T-cell (primary cell): ENCODE results near the gene GNAO1. TPM values are rescaled to one million over a fixed set of nuclear protein-coding genes. Genes with fewer than 3 reads are reported as not detected.

Experiments
- ATAC-seq, 4 experiments: fragments of 200-7000 bp in 3 of 4; fragments of 150-1000 bp in 1 of 4; cut with Tn5 transposase; replicated peaks in 1 of 4; 1 replicate in 3 of 4; 2 replicates in 1 of 4; pipeline ENCODE4 v1.10.0; 2021; ENCODE audit warnings: moderate library complexity in 3 of 4, mild to moderate bottlenecking in 2 of 4, moderate number of reproducible peaks in 1 of 4
- CTCF ChIA-PET, 2 donors: fragments of 300-600 bp; sonication (Branson Sonifier 250); formaldehyde crosslinking; loops; one replicate each; lab custom pipeline; 2022; ENCODE audit warnings: antibody characterized with exemption in 2 of 2; lab: Charles Lee
- POLR2A ChIA-PET, 2 donors: fragments of 300-600 bp; sonication (Branson Sonifier 250); formaldehyde crosslinking; loops; one replicate each; lab custom pipeline; 2022; ENCODE audit warnings: antibody characterized with exemption in 2 of 2; lab: Charles Lee
- DNase-seq, 35 experiments: peaks; one replicate each; pipeline versions ENCODE4 v3.0.0 to v3.0.0-alpha.2; 2013 to 2023
- H3K27ac ChIP-seq: one replicate; pipeline ENCODE4 v1.5.1; 2013; ENCODE audit warnings: low read length
- H3K27me3 ChIP-seq, 2 experiments: replicated peaks in 1 of 2; 1 replicate in 1 of 2; 2 replicates in 1 of 2; pipeline versions ENCODE4 v1.6.1 to v1.7.0; 2013; ENCODE audit warnings: low read length in 1 of 2, mixed read lengths in 1 of 2; ENCODE audit not compliant: control insufficient read depth in 2 of 2, insufficient read depth in 2 of 2; ENCODE audit errors: extremely low read depth in 1 of 2
- H3K36me3 ChIP-seq, 2 donors: 1 replicate in 1 of 2; 2 replicates in 1 of 2; pipeline versions ENCODE4 v1.6.1 to v1.7.0; 2013; ENCODE audit warnings: low read length in 1 of 2; ENCODE audit not compliant: control insufficient read depth in 2 of 2, insufficient read depth in 1 of 2; ENCODE audit errors: extremely low read depth in 1 of 2
- H3K4me1 ChIP-seq, 2 experiments: 1 replicate in 1 of 2; 2 replicates in 1 of 2; pipeline versions ENCODE4 v1.6.1 to v1.7.0; 2013; ENCODE audit warnings: low read length in 2 of 2, mixed read lengths in 1 of 2; ENCODE audit not compliant: insufficient read depth in 2 of 2, control insufficient read depth in 1 of 2; ENCODE audit errors: extremely low read depth in 1 of 2
- H3K4me3 ChIP-seq, 2 donors: 1 replicate in 1 of 2; 2 replicates in 1 of 2; pipeline versions ENCODE4 v1.5.1 to v1.7.0; 2013; ENCODE audit warnings: mild to moderate bottlenecking in 2 of 2, low read length in 1 of 2, moderate library complexity in 1 of 2; ENCODE audit not compliant: control insufficient read depth in 1 of 2; ENCODE audit errors: extremely low read depth in 1 of 2
- H3K9me3 ChIP-seq: 2 replicates; pipeline ENCODE4 v1.7.0; 2013
- H3K27ac Mint-ChIP-seq, 2 donors: one replicate each; pipeline ENCODE4 v1.8.0; 2020 to 2021; ENCODE audit warnings: mild to moderate bottlenecking in 2 of 2, mixed read lengths in 2 of 2
- H3K27me3 Mint-ChIP-seq, 2 donors: one replicate each; pipeline ENCODE4 v1.8.0; 2021 to 2022; ENCODE audit warnings: mixed read lengths in 2 of 2
- H3K36me3 Mint-ChIP-seq: one replicate; pipeline ENCODE4 v1.8.0; 2021; ENCODE audit warnings: mixed read lengths
- H3K4me1 Mint-ChIP-seq, 3 donors: one replicate each; pipeline ENCODE4 v1.8.0; 2020 to 2022; ENCODE audit warnings: mixed read lengths in 3 of 3, mild to moderate bottlenecking in 1 of 3
- H3K4me3 Mint-ChIP-seq, 3 donors: one replicate each; pipeline ENCODE4 v1.8.0; 2020 to 2022; ENCODE audit warnings: mild to moderate bottlenecking in 3 of 3, mixed read lengths in 3 of 3, moderate library complexity in 3 of 3
- H3K9me3 Mint-ChIP-seq, 3 donors: one replicate each; pipeline ENCODE4 v1.8.0; 2020 to 2022; ENCODE audit warnings: mixed read lengths in 3 of 3
- WGBS: methylation state at CpG from one replicate; pipeline ENCODE4 v1.1.5; 2013; ENCODE audit warnings: missing lambda C conversion rate; ENCODE audit not compliant: insufficient coverage; 5-methylcytosine and 5-hydroxymethylcytosine counted together
- total RNA-seq, 35 experiments: library from RNA in 6 of 35; stranded (reverse) in 6 of 35; fragments of 120-200 nt in 1 of 35; gene quantifications; one replicate each; pipeline versions ENCODE4 v1.2.1 to v1.2.4 and lab custom pipeline; 2013 to 2026

Gene GNAO1
- total RNA-seq, 5 donors from 2014 or later (not counting 1 experiment from before 2014, with no cell fraction given), result 3.9 to 14.2 (median 12.6) TPM

DNA sequence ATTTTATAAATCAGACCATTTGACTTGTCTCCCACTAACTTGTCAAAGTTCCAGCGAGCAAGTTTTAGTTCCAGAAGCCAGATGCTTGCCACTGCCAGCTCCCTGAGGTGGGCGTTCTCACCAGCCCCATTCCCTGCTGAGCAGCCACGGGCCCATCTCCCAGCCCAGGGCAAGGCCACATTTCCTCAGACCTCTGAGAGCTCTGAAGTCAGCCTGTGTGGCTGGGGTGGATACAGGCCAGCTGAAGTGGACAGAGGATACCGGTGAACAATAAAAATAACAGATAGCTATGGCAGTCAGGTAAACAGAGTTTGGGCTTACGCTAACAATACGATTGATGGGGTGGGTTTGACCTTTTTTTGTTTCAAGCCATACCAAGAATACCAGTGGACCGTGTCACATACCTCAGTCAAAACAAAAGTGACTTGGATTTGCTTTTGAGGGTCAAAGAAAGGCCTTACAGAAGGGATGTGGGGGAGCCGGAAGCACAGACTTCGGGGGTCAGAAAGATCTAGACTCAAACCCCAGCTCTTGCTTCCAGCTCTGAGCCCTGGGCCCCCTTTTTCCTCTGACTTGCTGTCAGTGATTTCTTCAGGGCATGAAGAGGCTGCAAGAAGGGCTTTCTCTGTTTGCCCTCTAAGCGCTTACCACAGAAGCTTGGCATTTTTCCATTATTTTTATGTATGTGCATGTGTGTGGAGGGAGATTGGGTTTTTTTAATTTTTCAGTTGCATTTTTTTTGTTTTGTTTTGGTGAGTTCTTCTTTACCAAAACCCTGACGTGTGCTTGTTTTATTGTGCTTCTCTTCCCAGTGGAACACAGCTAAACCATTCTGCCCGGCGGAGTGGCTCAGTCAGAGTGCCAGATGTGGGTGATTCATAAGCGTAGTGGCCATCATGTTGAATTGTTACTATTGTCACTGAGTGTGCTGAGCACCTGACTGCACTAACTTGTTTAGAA is 109.9 kb downstream of the GNAO1 start:
- WGBS, result 93% methylated on average over 7 of the region's 14 CpGs
- no peak for DNase-seq
- H3K36me3 ChIP-seq, result no peaks in the 10 kb centered on the region
- no peak overlapping the region for H3K27ac Mint-ChIP-seq
- ChIA-PET CTCF (interaction anchor here in 1 of 2 donors (0.6 kb wide), 1 partner anchor 80 kb away, joined by 5 read pairs; no protein-coding TSS in a partner anchor), POLR2A (interaction anchor here in 1 of 2 donors (0.5 kb wide), 1 partner anchor 463 kb away, joined by 3 read pairs; no protein-coding TSS in a partner anchor)
- H3K4me3 Mint-ChIP-seq, result no peak overlapping the region
- H3K36me3 Mint-ChIP-seq, result no peaks in the 10 kb centered on the region
- no peaks in the 10 kb centered on the region for H3K9me3 Mint-ChIP-seq
- peaks cover 0 to 2% (median 0%) of the 10 kb centered on the region in 3 donors for H3K4me1 Mint-ChIP-seq
- H3K4me1 ChIP-seq, result no peaks in the 10 kb centered on the region
- H3K27me3 Mint-ChIP-seq, result peaks cover 0 to 1% of the 10 kb centered on the region in 2 donors
- peaks cover 0 to 6% of the 10 kb centered on the region in 2 experiments for H3K27me3 ChIP-seq
- ATAC-seq, result no peak
- H3K9me3 ChIP-seq, result no peaks in the 10 kb centered on the region
- no peak overlapping the region for H3K27ac ChIP-seq
- H3K4me3 ChIP-seq, result no peak overlapping the region

DNA sequence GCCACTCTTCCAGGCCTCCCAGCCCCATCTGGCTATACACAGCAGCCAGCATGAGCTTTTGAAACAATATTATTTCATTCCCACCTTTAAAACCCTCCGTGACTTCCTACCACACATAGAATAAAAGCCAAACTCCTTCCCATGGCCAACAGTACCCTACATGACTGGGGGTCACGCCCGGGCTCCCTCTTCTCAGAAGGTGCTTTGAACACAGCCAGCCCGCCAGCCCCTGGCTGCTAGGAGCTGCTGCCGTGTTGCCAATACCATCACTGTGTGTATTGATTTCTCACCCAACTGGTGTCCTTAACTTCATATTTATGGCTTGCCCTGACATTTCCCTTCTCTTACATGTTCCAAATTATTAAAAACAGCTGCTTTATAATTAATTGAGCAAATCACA is 111.2 kb downstream of the GNAO1 start:
- no peaks in the 10 kb centered on the region for H3K9me3 ChIP-seq
- no peaks in the 10 kb centered on the region for H3K36me3 ChIP-seq
- H3K27ac ChIP-seq, result no peak overlapping the region
- Mint-ChIP-seq H3K4me1 (peaks cover 0 to 2% (median 0%) of the 10 kb centered on the region in 3 donors), H3K9me3 (no peaks in the 10 kb centered on the region), H3K27me3 (peaks cover 1% of the 10 kb centered on the region in 2 donors), H3K27ac (no peak overlapping the region), H3K4me3 (no peak overlapping the region), H3K36me3 (no peaks in the 10 kb centered on the region)
- WGBS, result 96% methylated on average over 5 of the region's 5 CpGs
- H3K27me3 ChIP-seq, result peaks cover 0 to 6% of the 10 kb centered on the region in 2 experiments
- DNase-seq (no peak), ATAC-seq (no peak)
- no peaks in the 10 kb centered on the region for H3K4me1 ChIP-seq
- no peak overlapping the region for H3K4me3 ChIP-seq
- POLR2A ChIA-PET, result interaction anchor here in 1 of 2 donors (0.6 kb wide), 1 partner anchor 8 kb away, joined by 11 read pairs; no protein-coding TSS in a partner anchor
- CTCF ChIA-PET, result no interaction called here

DNA sequence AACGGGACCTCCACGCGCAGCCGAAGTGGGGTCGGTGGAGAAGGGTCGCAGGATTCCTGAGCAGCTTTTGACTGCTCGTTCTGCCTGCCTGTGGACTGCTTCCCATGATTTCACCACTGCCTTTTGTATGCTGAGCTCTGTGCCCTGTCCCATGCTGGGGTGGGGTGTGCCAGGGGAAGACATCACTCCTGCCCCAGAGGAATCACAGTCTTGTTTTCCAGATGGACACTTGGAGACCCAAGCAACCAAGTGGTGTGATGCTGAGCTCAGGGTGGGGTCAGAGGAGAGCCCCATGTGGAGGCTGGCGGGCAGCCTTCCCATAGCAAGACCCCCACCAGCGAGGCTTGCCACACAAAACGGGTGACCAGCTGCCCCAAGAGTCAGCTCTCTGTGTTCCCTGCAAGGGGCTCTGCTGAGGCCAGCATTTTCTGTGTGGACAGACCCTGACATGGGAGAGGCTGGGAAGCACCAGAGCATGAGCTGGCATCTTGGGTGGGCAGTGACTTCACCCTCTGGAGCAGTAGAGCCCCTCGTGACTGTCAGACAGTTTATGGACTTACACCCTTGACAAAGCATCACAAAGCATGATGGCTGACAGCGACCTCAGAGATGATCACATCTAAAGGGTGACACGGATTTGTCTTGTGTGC is 111.9 kb downstream of the GNAO1 start:
- CTCF ChIA-PET, result no interaction called here
- ATAC-seq (no peak), DNase-seq (no peak)
- no peaks in the 10 kb centered on the region for H3K9me3 ChIP-seq
- H3K4me3 Mint-ChIP-seq, result no peak overlapping the region
- H3K27me3 ChIP-seq, result peaks cover 0 to 6% of the 10 kb centered on the region in 2 experiments
- no peaks in the 10 kb centered on the region for H3K36me3 Mint-ChIP-seq
- H3K4me3 ChIP-seq, result no peak overlapping the region
- POLR2A ChIA-PET, result no interaction called here
- no peaks in the 10 kb centered on the region for H3K4me1 ChIP-seq
- 86% methylated on average over 11 of the region's 13 CpGs for WGBS
- H3K36me3 ChIP-seq, result no peaks in the 10 kb centered on the region
- H3K4me1 Mint-ChIP-seq, result peaks cover 0 to 2% (median 0%) of the 10 kb centered on the region in 3 donors
- no peaks in the 10 kb centered on the region for H3K9me3 Mint-ChIP-seq
- no peak overlapping the region for H3K27ac ChIP-seq
- peaks cover 0 to 4% of the 10 kb centered on the region in 2 donors for H3K27me3 Mint-ChIP-seq
- no peak overlapping the region for H3K27ac Mint-ChIP-seq

DNA sequence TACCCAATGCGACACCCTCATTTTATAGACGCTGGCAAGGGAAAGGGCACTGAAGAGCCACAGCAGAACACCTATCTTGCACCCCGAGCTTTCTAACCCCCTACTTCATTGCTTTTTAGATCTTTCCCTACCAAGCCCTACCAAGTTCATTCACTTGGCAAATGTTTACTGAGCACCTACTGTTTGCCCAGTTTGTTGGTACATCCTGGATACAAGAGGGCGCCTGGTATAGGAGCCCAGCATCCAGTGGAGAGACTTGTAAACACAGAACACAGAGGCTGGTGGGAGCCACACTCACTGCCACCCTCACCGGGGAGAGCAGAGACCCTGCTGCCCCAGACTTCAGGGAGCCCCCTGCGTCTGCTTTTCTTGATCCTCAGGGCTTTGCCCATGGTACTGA is 112.6 kb downstream of the GNAO1 start:
- CTCF ChIA-PET, result no interaction called here
- POLR2A ChIA-PET, result no interaction called here
- Mint-ChIP-seq H3K27ac (no peak overlapping the region), H3K4me3 (no peak overlapping the region), H3K36me3 (no peaks in the 10 kb centered on the region), H3K9me3 (no peaks in the 10 kb centered on the region), H3K27me3 (peaks cover 0 to 4% of the 10 kb centered on the region in 2 donors), H3K4me1 (peaks cover 0 to 2% (median 0%) of the 10 kb centered on the region in 3 donors)
- H3K9me3 ChIP-seq, result no peaks in the 10 kb centered on the region
- H3K4me3 ChIP-seq, result no peak overlapping the region
- H3K36me3 ChIP-seq, result no peaks in the 10 kb centered on the region
- DNase-seq, result no peak
- 96% methylated on average over 6 of the region's 6 CpGs for WGBS
- H3K4me1 ChIP-seq, result no peaks in the 10 kb centered on the region
- ATAC-seq, result no peak
- H3K27me3 ChIP-seq, result peaks cover 0 to 6% of the 10 kb centered on the region in 2 experiments
- H3K27ac ChIP-seq, result no peak overlapping the region

DNA sequence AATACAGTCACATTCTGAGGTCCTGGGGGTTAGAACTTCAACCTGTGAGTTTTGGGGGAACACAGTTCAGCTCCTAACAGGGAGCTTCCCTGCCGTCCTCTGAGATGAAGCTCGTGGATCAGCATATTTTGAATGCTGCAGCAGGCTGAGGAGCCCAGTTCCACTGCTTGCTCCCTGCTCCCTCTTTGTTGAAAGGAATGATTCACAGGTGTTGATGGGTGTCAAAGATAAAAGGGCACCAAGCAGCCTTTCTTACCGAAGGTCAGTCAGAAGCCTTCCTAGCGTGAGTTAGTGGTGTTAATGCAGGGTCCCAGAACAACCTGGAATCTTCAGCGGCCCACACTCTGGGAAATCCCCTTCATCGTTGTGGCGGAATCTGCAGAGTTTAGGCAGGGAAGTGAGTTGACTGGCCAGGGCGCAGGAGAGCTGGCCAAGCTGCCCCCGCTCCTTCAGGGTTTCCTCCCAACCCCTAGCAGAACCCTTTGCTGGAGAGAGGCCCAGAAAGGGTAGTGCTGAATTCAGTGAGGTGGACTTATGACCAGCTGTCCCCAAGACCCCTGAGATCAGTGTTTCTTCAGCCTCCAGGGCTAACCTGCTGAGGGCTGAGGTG is 114.8 kb downstream of the GNAO1 start:
- POLR2A ChIA-PET, result no interaction called here
- no peak overlapping the region for H3K27ac Mint-ChIP-seq

More for the DNA sequence above, 114.8 kb downstream of the GNAO1 start:
- no peak overlapping the region for H3K4me3 ChIP-seq
- ATAC-seq, result no peak
- H3K4me1 ChIP-seq, result no peaks in the 10 kb centered on the region
- no peaks in the 10 kb centered on the region for H3K9me3 ChIP-seq
- Mint-ChIP-seq H3K4me1 (no peaks in the 10 kb centered on the region), H3K9me3 (no peaks in the 10 kb centered on the region), H3K27me3 (peaks cover 0 to 4% of the 10 kb centered on the region in 2 donors), H3K4me3 (no peak overlapping the region), H3K36me3 (no peaks in the 10 kb centered on the region)
- WGBS, result 77% methylated on average over 5 of the region's 9 CpGs
- H3K36me3 ChIP-seq, result no peaks in the 10 kb centered on the region
- CTCF ChIA-PET, result interaction anchor here in 1 of 2 donors (0.6 kb wide), 1 partner anchor 12 kb away, joined by 3 read pairs; no protein-coding TSS in a partner anchor
- H3K27me3 ChIP-seq, result peaks cover 0 to 6% of the 10 kb centered on the region in 2 experiments
- H3K27ac ChIP-seq, result no peak overlapping the region
- no peak for DNase-seq
